Thymus (tissue), 11 donors: ENCODE results near the gene CCDC149. TPM values are rescaled to one million over a fixed set of nuclear protein-coding genes. Genes with fewer than 3 reads are reported as not detected.

ENCODE experiments used
- DNase-seq, 9 donors: peaks; one replicate each; pipeline ENCODE4 v3.0.0-alpha.2; 2013; ENCODE audit warnings: low spot score in 9 of 9, low read depth in 6 of 9, missing footprints in 1 of 9
- H3K27ac ChIP-seq, 2 donors: one replicate each; pipeline ENCODE4 v1.5.1; 2013; ENCODE audit warnings: control low read depth in 1 of 2, low read depth in 1 of 2, low read length in 1 of 2, mild to moderate bottlenecking in 1 of 2, moderate library complexity in 1 of 2
- H3K27me3 ChIP-seq, 2 donors: one replicate each; pipeline ENCODE4 v1.5.1; 2013; ENCODE audit warnings: low read length in 1 of 2; ENCODE audit not compliant: control insufficient read depth in 2 of 2, insufficient read depth in 1 of 2
- H3K36me3 ChIP-seq, 2 donors: one replicate each; pipeline ENCODE4 v1.5.1; 2013; ENCODE audit warnings: low read length in 1 of 2, mild to moderate bottlenecking in 1 of 2, moderate library complexity in 1 of 2; ENCODE audit not compliant: control insufficient read depth in 2 of 2, insufficient read depth in 2 of 2
- H3K4me1 ChIP-seq, 2 donors: one replicate each; pipeline ENCODE4 v1.5.1; 2013; ENCODE audit warnings: low read length in 2 of 2; ENCODE audit not compliant: control insufficient read depth in 2 of 2, insufficient read depth in 2 of 2
- H3K4me3 ChIP-seq, 2 donors: one replicate each; pipeline ENCODE4 v1.5.1; 2013; ENCODE audit warnings: low read length in 2 of 2, control low read depth in 1 of 2, mild to moderate bottlenecking in 1 of 2
- H3K9me3 ChIP-seq, 2 donors: one replicate each; pipeline ENCODE4 v1.5.1; 2013; ENCODE audit warnings: low read length in 1 of 2, mild to moderate bottlenecking in 1 of 2; ENCODE audit not compliant: control insufficient read depth in 2 of 2, insufficient read depth in 1 of 2
- WGBS: extraction: QIAGEN DNeasy Blood & Tissue Kit; methylation state at CpG from one replicate; pipeline ENCODE4 v1.1.7; 2013; 5-methylcytosine and 5-hydroxymethylcytosine counted together
- polyA plus RNA-seq: library from polyadenylated mRNA; stranded (reverse); fragments of 200-250 nt; gene quantifications from one replicate; pipeline ENCODE4 v1.2.3, GENCODE V29; 2013
- total RNA-seq: library from RNA; stranded (reverse); fragments of 120-200 nt; gene quantifications from one replicate; pipeline ENCODE4 v1.2.4, GENCODE V29; 2013
- donor health status: healthy.

Gene CCDC149
- total and polyA plus RNA-seq, 2 donors, result 1.5 to 6.2 TPM

- no peaks in the 10 kb centered on the region for H3K36me3 ChIP-seq
- WGBS, result 98% methylated on average over 8 of the region's 8 CpGs
- DNase-seq, result no peak
- no peaks in the 10 kb centered on the region for H3K27me3 ChIP-seq
- no peaks in the 10 kb centered on the region for H3K4me1 ChIP-seq
- H3K9me3 ChIP-seq, result no peaks in the 10 kb centered on the region
- no peak overlapping the region for H3K27ac ChIP-seq
- no peak overlapping the region for H3K4me3 ChIP-seq
These were observed 67.7 kb downstream of the CCDC149 start for GRCh38 chr4:24845132-24845531.

- H3K27ac ChIP-seq, result no peak overlapping the region
- H3K36me3 ChIP-seq, result no peaks in the 10 kb centered on the region
- H3K4me1 ChIP-seq, result no peaks in the 10 kb centered on the region
- no peak for DNase-seq
- H3K4me3 ChIP-seq, result no peak overlapping the region
- H3K27me3 ChIP-seq, result no peaks in the 10 kb centered on the region
- no peaks in the 10 kb centered on the region for H3K9me3 ChIP-seq
- WGBS, result 90% methylated on average over 3 of the region's 3 CpGs
These were observed 69.7 kb downstream of the CCDC149 start for GRCh38 chr4:24843096-24843495.

- no peaks in the 10 kb centered on the region for H3K36me3 ChIP-seq
- H3K27ac ChIP-seq, result no peak overlapping the region
- WGBS, result 95% methylated on average over 9 of the region's 9 CpGs
- no peaks in the 10 kb centered on the region for H3K4me1 ChIP-seq
- H3K4me3 ChIP-seq, result no peak overlapping the region
- no peak for DNase-seq
- no peaks in the 10 kb centered on the region for H3K27me3 ChIP-seq
- H3K9me3 ChIP-seq, result no peaks in the 10 kb centered on the region
These were observed 70.5 kb downstream of the CCDC149 start for GRCh38 chr4:24842356-24842755.

- Histone ChIP-seq H3K4me3 (no peak overlapping the region), H3K4me1 (no peaks in the 10 kb centered on the region), H3K27me3 (no peaks in the 10 kb centered on the region), H3K9me3 (no peaks in the 10 kb centered on the region), H3K36me3 (no peaks in the 10 kb centered on the region), H3K27ac (no peak overlapping the region)
- peak in 1 of 9 donors; percentile 23 for DNase-seq
- WGBS, result 93% methylated on average over 3 of the region's 3 CpGs
These were observed 71.9 kb downstream of the CCDC149 start for GRCh38 chr4:24840826-24841543.

- H3K27me3 ChIP-seq, result no peaks in the 10 kb centered on the region
- H3K4me1 ChIP-seq, result no peaks in the 10 kb centered on the region
- H3K4me3 ChIP-seq, result no peak overlapping the region
- H3K9me3 ChIP-seq, result no peaks in the 10 kb centered on the region
- no peak overlapping the region for H3K27ac ChIP-seq
- H3K36me3 ChIP-seq, result no peaks in the 10 kb centered on the region
- WGBS, result 96% methylated on average over 5 of the region's 5 CpGs
- no peak for DNase-seq
These were observed 72.5 kb downstream of the CCDC149 start for GRCh38 chr4:24840362-24840761.

- Histone ChIP-seq H3K36me3 (no peaks in the 10 kb centered on the region), H3K27ac (no peak overlapping the region), H3K9me3 (no peaks in the 10 kb centered on the region), H3K27me3 (no peaks in the 10 kb centered on the region), H3K4me3 (no peak overlapping the region), H3K4me1 (no peaks in the 10 kb centered on the region)
- WGBS, result 83% methylated on average over 5 of the region's 5 CpGs
- DNase-seq, result no peak
These were observed 75.1 kb downstream of the CCDC149 start for GRCh38 chr4:24837781-24838180.

GRCh38 chr4:24837336-24837735 is 75.5 kb downstream of the CCDC149 start:
- H3K9me3 ChIP-seq, result no peaks in the 10 kb centered on the region
- no peaks in the 10 kb centered on the region for H3K27me3 ChIP-seq
- H3K4me3 ChIP-seq, result no peak overlapping the region
- DNase-seq, result no peak
- no peaks in the 10 kb centered on the region for H3K4me1 ChIP-seq
- WGBS, result 96% methylated on average over 7 of the region's 7 CpGs
- H3K36me3 ChIP-seq, result no peaks in the 10 kb centered on the region
- H3K27ac ChIP-seq, result no peak overlapping the region

- WGBS, result 95% methylated on average over 6 of the region's 6 CpGs
- Histone ChIP-seq H3K27ac (no peak overlapping the region), H3K36me3 (no peaks in the 10 kb centered on the region), H3K27me3 (no peaks in the 10 kb centered on the region), H3K9me3 (no peaks in the 10 kb centered on the region), H3K4me3 (no peak overlapping the region), H3K4me1 (no peaks in the 10 kb centered on the region)
- DNase-seq, result no peak
These were observed 76.1 kb downstream of the CCDC149 start for GRCh38 chr4:24836661-24837242.

- no peak for DNase-seq
- Histone ChIP-seq H3K27ac (no peak overlapping the region), H3K4me3 (no peak overlapping the region), H3K27me3 (no peaks in the 10 kb centered on the region), H3K4me1 (no peaks in the 10 kb centered on the region), H3K36me3 (no peaks in the 10 kb centered on the region), H3K9me3 (no peaks in the 10 kb centered on the region)
- whole genome bisulfite sequencing, result 95% methylated on average over 4 of the region's 4 CpGs
These were observed 77.1 kb downstream of the CCDC149 start for GRCh38 chr4:24835696-24836095.
